ENCODE results near the gene MPRIP.

The MPRIP gene

DNA sequence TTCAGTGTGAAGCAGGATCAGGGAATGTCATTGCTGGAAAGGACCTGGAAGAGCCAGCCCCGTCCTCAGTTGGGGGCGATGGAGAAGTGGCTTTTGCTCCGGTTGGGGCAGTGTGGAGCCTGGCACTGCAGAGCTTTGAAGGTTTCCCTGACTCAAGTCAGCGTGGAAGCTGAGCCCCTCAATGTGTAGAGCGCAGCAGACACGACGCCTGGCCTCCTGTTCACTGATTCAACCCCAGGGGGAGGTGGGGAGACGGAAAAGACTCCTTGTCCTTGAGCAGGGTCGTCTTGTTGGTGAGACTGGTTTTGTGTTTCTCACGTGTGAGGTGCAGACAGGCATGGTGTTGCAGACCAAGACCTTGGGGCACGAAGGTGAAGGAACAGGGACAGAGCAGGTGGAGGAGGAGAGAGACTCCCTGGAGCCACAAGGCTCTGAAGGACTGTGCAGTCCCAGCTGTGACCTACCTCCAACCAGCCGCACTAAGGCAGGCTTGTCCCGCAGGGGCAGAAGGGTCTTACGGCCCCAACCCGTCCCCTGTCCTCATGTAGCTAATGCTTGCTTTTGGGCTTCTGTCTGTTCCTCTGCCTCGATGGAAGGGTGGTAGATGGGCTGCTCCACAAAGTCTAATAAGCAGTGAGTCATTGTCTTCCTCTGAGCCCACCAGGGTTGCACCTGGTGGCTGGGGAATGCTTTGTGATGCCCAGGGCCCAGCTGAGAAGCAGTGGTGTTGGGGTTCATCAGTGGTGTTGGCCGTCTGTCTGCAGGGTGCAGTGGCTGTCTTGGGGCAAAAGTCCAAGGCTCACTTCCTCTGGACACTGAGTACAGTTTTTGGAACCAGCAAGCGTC, 47.8 kb downstream of the MPRIP start:
- no peak for TF ChIP-seq POU2F2 (IDR thresholded peaks at IDR 0.05; ENCODE audit: low read depth, low read length)
- TF ChIP-seq POLR2AphosphoS5 (IDR thresholded peaks at IDR 0.05; ENCODE audit: low read depth, low read length): no peak
- TF ChIP-seq POLR2A (IDR thresholded peaks at IDR 0.05; ENCODE audit: low read depth, low read length): no peak
- TF ChIP-seq SPI1 (IDR thresholded peaks at IDR 0.05; ENCODE audit: low read depth, low read length): no peak
- no peak for TF ChIP-seq TAF1 (IDR thresholded peaks at IDR 0.05; ENCODE audit: low read depth, low read length)
- no peak for TF ChIP-seq PAX5 (IDR thresholded peaks at IDR 0.05; ENCODE audit: insufficient read depth, low read length, severe bottlenecking)
- FAIRE-seq (no peak), DNase-seq (ENCODE audit: insufficient read length, low spot score) (no peak)

DNA sequence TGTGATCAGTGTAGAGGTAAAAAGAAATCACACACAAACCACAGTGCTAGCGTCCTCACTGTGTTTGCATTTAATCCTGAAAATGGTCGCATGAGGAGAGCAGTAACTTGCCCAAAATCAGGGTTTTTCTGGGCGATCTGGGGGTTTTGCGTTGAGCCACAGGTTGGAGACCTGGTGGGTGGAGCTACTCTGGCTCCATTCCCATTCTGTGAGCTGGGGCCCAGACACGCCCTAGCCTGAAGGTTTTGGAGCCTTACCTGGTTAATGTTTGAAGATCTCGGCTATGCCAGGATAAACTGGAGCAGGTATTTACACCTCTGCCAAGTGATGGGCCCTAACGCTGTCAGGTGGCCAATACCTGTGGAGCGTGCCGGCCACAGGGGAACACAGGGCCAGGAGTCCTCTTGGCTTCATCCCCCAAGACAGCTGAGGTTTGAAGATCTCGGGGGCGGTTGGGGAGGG, 48.4 kb downstream of the MPRIP start:
- TF ChIP-seq POLR2A (IDR thresholded peaks at IDR 0.05; ENCODE audit: low read depth, low read length): no peak
- TF ChIP-seq PAX5 (IDR thresholded peaks at IDR 0.05; ENCODE audit: insufficient read depth, low read length, severe bottlenecking): no peak
- TF ChIP-seq POLR2AphosphoS5 (IDR thresholded peaks at IDR 0.05; ENCODE audit: low read depth, low read length): no peak
- no peak for TF ChIP-seq TAF1 (IDR thresholded peaks at IDR 0.05; ENCODE audit: low read depth, low read length)
- no peak for TF ChIP-seq POU2F2 (IDR thresholded peaks at IDR 0.05; ENCODE audit: low read depth, low read length)
- no peak for TF ChIP-seq SPI1 (IDR thresholded peaks at IDR 0.05; ENCODE audit: low read depth, low read length)
- FAIRE-seq: no peak
- no peak for DNase-seq (ENCODE audit: insufficient read length, low spot score)

DNA sequence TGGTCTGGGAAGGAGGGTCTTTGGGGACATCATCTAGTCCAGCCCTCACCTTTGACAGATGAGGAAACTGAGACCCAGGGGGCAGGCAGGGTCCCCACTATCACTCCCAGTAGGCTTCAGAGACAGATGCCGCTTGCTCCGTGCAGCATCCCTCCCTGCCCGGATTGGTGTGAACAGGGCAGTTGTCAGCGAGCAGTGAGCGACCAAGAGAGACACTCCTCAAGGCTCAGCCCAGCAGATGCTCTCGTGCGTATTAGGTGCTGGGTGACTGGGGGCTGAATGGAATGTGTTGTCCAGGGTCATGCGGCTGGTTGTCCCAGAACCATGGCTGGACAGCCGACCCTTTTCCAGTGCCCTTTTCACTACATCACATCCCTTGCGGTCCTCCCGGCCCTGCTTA, 49.0 kb downstream of the MPRIP start:
- FAIRE-seq (no peak), DNase-seq (ENCODE audit: insufficient read length, low spot score) (no peak)
- TF ChIP-seq POLR2AphosphoS5 (IDR thresholded peaks at IDR 0.05; ENCODE audit: low read depth, low read length) (no peak), POU2F2 (IDR thresholded peaks at IDR 0.05; ENCODE audit: low read depth, low read length) (no peak), SPI1 (IDR thresholded peaks at IDR 0.05; ENCODE audit: low read depth, low read length) (no peak), POLR2A (IDR thresholded peaks at IDR 0.05; ENCODE audit: low read depth, low read length) (no peak), TAF1 (IDR thresholded peaks at IDR 0.05; ENCODE audit: low read depth, low read length) (no peak), PAX5 (IDR thresholded peaks at IDR 0.05; ENCODE audit: insufficient read depth, low read length, severe bottlenecking) (no peak)

DNA sequence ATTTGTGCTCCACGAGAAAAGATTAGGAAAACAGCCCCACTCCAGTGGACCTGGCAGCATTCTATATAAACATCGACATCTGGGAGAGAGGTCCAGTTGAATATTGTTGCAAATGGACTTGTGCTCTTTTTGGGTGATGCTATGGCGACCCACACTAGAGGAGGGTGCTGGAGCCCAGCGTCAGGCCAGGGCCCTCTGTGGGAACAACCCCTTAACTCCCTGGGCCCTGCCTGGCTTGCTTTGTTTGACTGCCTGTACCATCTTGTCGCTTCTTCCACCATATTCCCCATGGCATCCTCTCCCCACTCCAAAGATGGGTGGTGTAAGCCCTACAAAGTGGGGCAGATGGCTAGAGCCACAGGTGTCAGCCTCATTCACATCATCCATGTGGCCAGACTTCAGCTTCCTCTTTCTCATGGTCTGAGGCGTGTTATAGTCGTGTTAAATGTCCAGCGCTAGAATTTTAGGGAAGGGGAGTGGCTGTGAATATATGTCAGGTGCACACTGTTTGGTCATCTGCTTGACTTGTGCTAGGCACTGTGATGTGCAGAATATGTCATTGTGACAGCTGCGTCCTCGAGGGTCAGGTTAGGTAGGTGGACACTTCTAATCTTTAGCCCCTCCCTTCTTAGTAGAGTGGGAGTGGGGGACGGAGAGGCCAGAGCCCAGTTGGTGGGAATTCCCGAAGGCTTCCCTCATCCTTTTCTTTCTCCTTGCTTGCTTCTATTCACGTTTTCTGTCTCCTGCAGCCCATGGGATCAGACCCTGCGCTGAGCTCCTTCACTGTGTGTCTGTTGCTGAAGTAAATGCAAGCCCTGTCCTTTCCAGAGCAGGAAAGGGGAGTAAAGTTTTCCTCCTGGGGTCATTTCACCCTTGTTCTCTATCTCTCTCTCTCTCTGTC, 49.8 kb downstream of the MPRIP start:
- DNase-seq (ENCODE audit: insufficient read length, low spot score): no peak
- TF ChIP-seq POU2F2 (IDR thresholded peaks at IDR 0.05; ENCODE audit: low read depth, low read length) (no peak), SPI1 (IDR thresholded peaks at IDR 0.05; ENCODE audit: low read depth, low read length) (no peak), POLR2AphosphoS5 (IDR thresholded peaks at IDR 0.05; ENCODE audit: low read depth, low read length) (no peak), TAF1 (IDR thresholded peaks at IDR 0.05; ENCODE audit: low read depth, low read length) (no peak), POLR2A (IDR thresholded peaks at IDR 0.05; ENCODE audit: low read depth, low read length) (no peak), PAX5 (IDR thresholded peaks at IDR 0.05; ENCODE audit: insufficient read depth, low read length, severe bottlenecking) (no peak)
- no peak for FAIRE-seq

DNA sequence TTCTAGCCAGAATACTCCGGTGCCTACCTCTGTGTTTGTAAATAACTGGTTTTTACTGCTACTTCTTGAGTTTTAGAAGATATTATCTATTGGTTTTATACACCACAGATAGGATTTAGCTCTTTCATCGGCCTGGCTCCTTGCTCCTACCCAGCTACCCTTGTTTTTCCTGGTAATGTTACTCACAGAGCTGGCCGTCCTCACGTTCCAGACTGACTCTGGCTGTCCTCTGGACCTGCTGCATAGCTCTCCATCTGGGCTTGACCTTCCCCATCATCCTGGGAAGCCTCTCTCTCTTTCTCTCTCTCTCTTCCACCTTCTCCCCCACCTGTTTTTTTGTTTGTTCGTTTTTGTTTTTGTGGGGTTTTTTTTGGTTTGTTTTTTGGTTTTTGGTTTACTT, 51.5 kb downstream of the MPRIP start:
- DNase-seq (ENCODE audit: insufficient read length, low spot score) (no peak), FAIRE-seq (no peak)

DNA sequence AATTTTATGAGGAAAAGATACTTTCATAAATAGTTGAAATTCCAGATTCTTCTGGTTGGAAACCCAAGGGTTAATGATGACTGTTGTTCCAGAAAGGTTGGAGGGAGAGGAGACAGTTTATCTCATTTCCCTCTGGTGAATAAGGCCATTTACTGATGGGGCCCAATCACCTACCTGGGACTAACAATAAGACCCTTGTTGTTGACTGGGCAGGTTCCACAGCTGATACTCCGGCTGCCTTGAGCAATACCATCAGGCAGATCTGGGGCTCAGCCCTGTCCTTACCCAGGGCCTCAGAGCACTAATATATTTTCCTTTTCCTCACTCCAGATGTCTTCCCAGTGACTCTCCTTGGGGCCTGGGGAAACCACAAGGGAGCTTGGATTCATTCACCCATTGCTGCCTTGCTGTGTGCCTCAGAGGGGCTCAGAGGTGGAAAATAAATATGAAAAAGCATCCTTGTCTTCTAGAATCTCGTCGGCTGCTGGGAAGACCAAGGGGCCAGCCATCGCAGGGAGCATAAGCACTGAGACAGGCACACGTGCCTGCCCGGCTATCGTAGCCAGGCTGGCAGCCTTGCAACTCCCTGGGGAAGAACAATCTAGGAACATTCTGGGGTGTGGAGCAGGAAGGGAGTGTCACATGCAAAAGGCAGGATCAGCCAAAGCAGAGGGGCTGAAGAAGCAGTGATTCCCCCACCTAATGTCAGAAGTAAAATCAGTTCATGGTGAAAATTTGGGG, 54.4 kb downstream of the MPRIP start:
- DNase-seq (ENCODE audit: insufficient read length, low spot score): no peak
- TF ChIP-seq POU2F2 (IDR thresholded peaks at IDR 0.05; ENCODE audit: low read depth, low read length): no peak
- no peak for TF ChIP-seq POLR2AphosphoS5 (IDR thresholded peaks at IDR 0.05; ENCODE audit: low read depth, low read length)
- TF ChIP-seq TAF1 (IDR thresholded peaks at IDR 0.05; ENCODE audit: low read depth, low read length): no peak
- no peak for TF ChIP-seq SPI1 (IDR thresholded peaks at IDR 0.05; ENCODE audit: low read depth, low read length)
- no peak for TF ChIP-seq POLR2A (IDR thresholded peaks at IDR 0.05; ENCODE audit: low read depth, low read length)
- no peak for TF ChIP-seq PAX5 (IDR thresholded peaks at IDR 0.05; ENCODE audit: insufficient read depth, low read length, severe bottlenecking)
- FAIRE-seq: no peak

More for the DNA sequence above, 51.5 kb downstream of the MPRIP start:
- TF ChIP-seq POLR2AphosphoS5 (IDR thresholded peaks at IDR 0.05; ENCODE audit: low read depth, low read length) (no peak), PAX5 (IDR thresholded peaks at IDR 0.05; ENCODE audit: insufficient read depth, low read length, severe bottlenecking) (no peak), POU2F2 (IDR thresholded peaks at IDR 0.05; ENCODE audit: low read depth, low read length) (no peak), TAF1 (IDR thresholded peaks at IDR 0.05; ENCODE audit: low read depth, low read length) (no peak), SPI1 (IDR thresholded peaks at IDR 0.05; ENCODE audit: low read depth, low read length) (no peak)

DNA sequence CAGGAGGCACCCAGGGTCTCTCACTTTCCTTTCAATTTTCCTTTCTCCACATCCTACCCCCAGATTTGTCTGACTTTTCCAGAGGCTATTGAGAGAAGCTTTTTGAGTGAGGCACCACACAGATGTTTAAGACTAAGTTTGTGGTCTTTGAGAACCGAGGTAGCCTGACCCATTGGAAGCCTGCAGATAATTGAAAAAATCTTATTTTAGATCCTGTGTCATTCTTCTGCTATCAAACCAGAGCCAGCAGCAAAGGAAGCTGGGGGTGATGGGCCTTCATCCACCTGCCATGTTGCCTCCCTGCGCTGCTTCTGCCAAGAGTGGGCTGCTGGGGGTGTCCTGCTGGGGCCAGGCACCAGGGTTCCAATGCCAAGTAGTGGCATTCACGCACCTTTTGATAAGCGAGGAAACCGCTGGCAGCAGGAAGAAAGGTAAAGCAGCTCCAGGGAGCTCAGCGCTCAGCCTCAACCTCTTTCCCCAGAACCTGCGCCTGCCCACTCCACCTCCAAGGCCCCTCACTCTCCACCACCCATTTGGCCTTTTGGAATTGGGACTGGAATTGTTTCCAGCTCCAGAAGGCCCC, 55.6 kb downstream of the MPRIP start:
- no peak for DNase-seq (ENCODE audit: insufficient read length, low spot score)
- FAIRE-seq: no peak
- TF ChIP-seq POLR2A (IDR thresholded peaks at IDR 0.05; ENCODE audit: low read depth, low read length) (no peak), SPI1 (IDR thresholded peaks at IDR 0.05; ENCODE audit: low read depth, low read length) (no peak), POU2F2 (IDR thresholded peaks at IDR 0.05; ENCODE audit: low read depth, low read length) (no peak), PAX5 (IDR thresholded peaks at IDR 0.05; ENCODE audit: insufficient read depth, low read length, severe bottlenecking) (no peak), POLR2AphosphoS5 (IDR thresholded peaks at IDR 0.05; ENCODE audit: low read depth, low read length) (no peak), TAF1 (IDR thresholded peaks at IDR 0.05; ENCODE audit: low read depth, low read length) (no peak)

DNA sequence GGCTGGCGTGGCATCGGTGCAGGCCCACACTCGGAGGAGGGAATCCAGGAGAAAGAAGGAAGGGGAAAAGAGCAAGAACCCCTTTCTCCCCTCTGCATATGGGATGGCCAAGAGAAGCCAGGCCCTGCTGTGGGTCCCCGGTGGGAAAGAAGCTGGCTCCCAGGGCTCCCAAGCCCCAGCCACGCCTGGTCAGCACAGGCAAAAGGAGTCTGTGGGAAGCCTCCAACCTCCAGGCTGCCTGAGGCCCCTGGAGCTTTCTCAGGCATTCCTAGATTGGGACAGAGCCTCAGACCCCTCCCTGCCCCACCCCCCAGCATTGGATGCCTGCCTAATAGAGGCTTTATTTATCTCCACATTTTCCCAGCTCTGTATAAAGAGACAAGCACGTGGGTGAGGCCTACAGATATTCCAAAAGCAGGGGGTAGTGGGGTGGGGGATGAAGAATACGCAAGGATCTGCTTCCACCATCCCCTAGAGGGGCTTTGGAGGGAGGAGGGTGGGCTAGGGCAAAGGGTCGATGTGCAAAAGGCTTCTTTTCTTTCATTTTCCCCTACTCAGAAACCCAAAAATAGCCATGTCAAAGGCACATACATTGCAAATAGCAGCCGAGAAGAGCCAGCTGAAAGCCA, 56.4 kb downstream of the MPRIP start:
- TF ChIP-seq PAX5 (IDR thresholded peaks at IDR 0.05; ENCODE audit: insufficient read depth, low read length, severe bottlenecking) (no peak), POLR2AphosphoS5 (IDR thresholded peaks at IDR 0.05; ENCODE audit: low read depth, low read length) (no peak), TAF1 (IDR thresholded peaks at IDR 0.05; ENCODE audit: low read depth, low read length) (no peak), POU2F2 (IDR thresholded peaks at IDR 0.05; ENCODE audit: low read depth, low read length) (no peak), POLR2A (IDR thresholded peaks at IDR 0.05; ENCODE audit: low read depth, low read length) (no peak), SPI1 (IDR thresholded peaks at IDR 0.05; ENCODE audit: low read depth, low read length) (no peak)
- DNase-seq (ENCODE audit: insufficient read length, low spot score) (no peak), FAIRE-seq (no peak)
